ENCODE data around the gene OR5C1. TPM values are rescaled to one million over a fixed set of nuclear protein-coding genes. Genes with fewer than 3 reads are reported as not detected.
A peak's percentile ranks its signal among the peaks of the same experiment; 100 is the strongest.
"Not testable (repeated sequence)": the region's sequence is repeated elsewhere in the genome, so short reads cannot be mapped to it uniquely, and the experiment has no call there.

OR5C1 gene
- total RNA-seq, 6 experiments from 2014 or later = not detected

GRCh38 chr9:122832194-122832593, 43.5 kb downstream of the OR5C1 start:
- ATAC-seq (no peak), DNase-seq (no peak)
- Histone ChIP-seq H3K4me3 (no peak overlapping the region), H3K27me3 (no peaks in the 10 kb centered on the region), H3K27ac (no peak overlapping the region), H3K36me3 (no peaks in the 10 kb centered on the region), H3K4me1 (peaks cover 0 to 4% (median 1%) of the 10 kb centered on the region in 4 donors), H3K9me3 (no peaks in the 10 kb centered on the region)
- WGBS (ENCODE audit: insufficient coverage, low coverage, low lambda C conversion rate, missing lambda C conversion rate) = 83% methylated on average over 3 of the region's 3 CpGs
- intact Hi-C loops (cut with DNase I) = no loop called here
- no peak for TF ChIP-seq POLR2A (IDR thresholded peaks at IDR 0.05)
- TF ChIP-seq CTCF (IDR thresholded peaks at IDR 0.05) = no peak

GRCh38 chr9:122835313-122835731, 46.6 kb downstream of the OR5C1 start:
- no peak overlapping the region for H3K27ac ChIP-seq
- H3K9me3 ChIP-seq = no peaks in the 10 kb centered on the region
- no peaks in the 10 kb centered on the region for H3K27me3 ChIP-seq
- H3K4me1 ChIP-seq = no peaks in the 10 kb centered on the region
- ATAC-seq = peak; percentile 17 to 69 (median 41)
- no peaks in the 10 kb centered on the region for H3K36me3 ChIP-seq
- intact Hi-C loops (cut with DNase I) = no loop called here
- DNase-seq = no peak
- 70% methylated on average over 4 of the region's 4 CpGs for WGBS (ENCODE audit: insufficient coverage, low coverage, low lambda C conversion rate, missing lambda C conversion rate)
- no peak overlapping the region for H3K4me3 ChIP-seq
- no peak for TF ChIP-seq POLR2A (IDR thresholded peaks at IDR 0.05)
- TF ChIP-seq CTCF (IDR thresholded peaks at IDR 0.05) = no peak

- WGBS (ENCODE audit: insufficient coverage, low coverage, low lambda C conversion rate, missing lambda C conversion rate) = 94% methylated on average over 9 of the region's 14 CpGs
- Histone ChIP-seq H3K27me3 (no peaks in the 10 kb centered on the region), H3K36me3 (no peaks in the 10 kb centered on the region), H3K9me3 (no peaks in the 10 kb centered on the region), H3K4me1 (no peaks in the 10 kb centered on the region), H3K4me3 (no peak overlapping the region), H3K27ac (no peak overlapping the region)
- TF ChIP-seq CTCF (IDR thresholded peaks at IDR 0.05) = no peak
- no peak for TF ChIP-seq POLR2A (IDR thresholded peaks at IDR 0.05)
- no peak for ATAC-seq
- no peak for DNase-seq
- intact Hi-C loops (cut with DNase I) = no loop called here
Observed at GRCh38 chr9:122837266-122837850, 48.6 kb downstream of the OR5C1 start.

- WGBS (ENCODE audit: insufficient coverage, low coverage, low lambda C conversion rate, missing lambda C conversion rate) = 57% methylated on average over 1 of the region's 3 CpGs
Observed at GRCh38 chr9:122838441-122838840, 49.7 kb downstream of the OR5C1 start.

More at GRCh38 chr9:122838441-122838840, 49.7 kb downstream of the OR5C1 start:
- H3K4me3 ChIP-seq; H3K4me1 ChIP-seq; H3K36me3 ChIP-seq; intact Hi-C loops (cut with DNase I); H3K27me3 ChIP-seq; ATAC-seq; H3K27ac ChIP-seq; DNase-seq; H3K9me3 ChIP-seq: not testable (repeated sequence)

Other genes with a start within 250 kb of the OR5C1 start
- gene OR1N2, start 235.8 kb upstream of the OR5C1 start, total RNA-seq = not detected
- gene OR1L8, start 205.5 kb upstream of the OR5C1 start, total RNA-seq = not detected
- gene OR1Q1, start 174.2 kb upstream of the OR5C1 start, total RNA-seq = not detected
- gene OR1B1, start 131.3 kb upstream of the OR5C1 start, total RNA-seq = not detected
- gene OR1L1, start 127.2 kb upstream of the OR5C1 start, total RNA-seq = not detected
- gene OR1L3, start 113.8 kb upstream of the OR5C1 start, total RNA-seq = not detected
- not detected for gene OR1L4, start 64.9 kb upstream of the OR5C1 start, total RNA-seq
- gene OR1L6, start 46.6 kb upstream of the OR5C1 start, total RNA-seq = not detected
- not detected for gene OR1K1, start 11.2 kb downstream of the OR5C1 start, total RNA-seq
- gene PDCL, start 39.7 kb downstream of the OR5C1 start, total RNA-seq = 1 to 10 TPM; 3.5 to 7.5 (median 4.8) TPM
- 10 to 100 TPM; 14.1 to 20.7 (median 19.4) TPM for gene RC3H2, start 116.4 kb downstream of the OR5C1 start, total RNA-seq
- 1 to 10 TPM; 2.2 to 4.3 (median 2.7) TPM for gene ZBTB6, start 124.4 kb downstream of the OR5C1 start, total RNA-seq
- 1 to 10 TPM; 1.2 to 2.3 (median 1.4) TPM for gene ZBTB26, start 142.6 kb downstream of the OR5C1 start, total RNA-seq
- gene RABGAP1, start 152.1 kb downstream of the OR5C1 start, total RNA-seq = 10 to 100 TPM; 11.4 to 15.4 (median 13.5) TPM
- gene GPR21, start 244.7 kb downstream of the OR5C1 start, total RNA-seq = under 1 TPM in 4 of 6 experiments, not detected in 2; 0.44 to 0.68 (median 0.54) TPM